HG03469 (cell line): ENCODE data around the gene DNAL4.

ENCODE experiments used
- ATAC-seq: cut with Tn5 transposase; IDR thresholded peaks from one replicate; pipeline ENCODE4 v1.9.1; 2021; ENCODE audit warnings: mild to moderate bottlenecking, moderate library complexity, moderate number of reproducible peaks; ENCODE audit not compliant: unreplicated experiment

The DNAL4 gene

GRCh38 chr22:38793721-38794466 lies at the start of gene DNAL4:
TSS of gene DNAL4 (minus strand) at chr22:38794143. CDS start at chr22:38782731, 11,412 bp downstream.
- peak; percentile 89 for ATAC-seq

- no peak for ATAC-seq
These were observed 49.3 kb upstream of the DNAL4 start for GRCh38 chr22:38843201-38843656.

- no peak for ATAC-seq
These were observed 48.7 kb upstream of the DNAL4 start for GRCh38 chr22:38842512-38843200.

GRCh38 chr22:38841635-38842034 lies 47.7 kb upstream of the DNAL4 start:
- ATAC-seq = no peak

GRCh38 chr22:38841211-38841610 lies 47.3 kb upstream of the DNAL4 start:
- no peak for ATAC-seq

GRCh38 chr22:38840129-38840528 lies 46.2 kb upstream of the DNAL4 start:
- no peak for ATAC-seq

- no peak for ATAC-seq
These were observed 45.7 kb upstream of the DNAL4 start for GRCh38 chr22:38839686-38840085.

- no peak for ATAC-seq
These were observed 43.5 kb upstream of the DNAL4 start for GRCh38 chr22:38837414-38837928.

GRCh38 chr22:38835888-38836301 lies 42.0 kb upstream of the DNAL4 start:
- ATAC-seq = no peak

- ATAC-seq = no peak
These were observed 41.0 kb upstream of the DNAL4 start for GRCh38 chr22:38834991-38835390.

GRCh38 chr22:38834215-38834953 lies 40.4 kb upstream of the DNAL4 start:
- no peak for ATAC-seq

- no peak for ATAC-seq
These were observed 39.1 kb upstream of the DNAL4 start for GRCh38 chr22:38833061-38833460.

- ATAC-seq = no peak
These were observed 38.3 kb upstream of the DNAL4 start for GRCh38 chr22:38832005-38832978.

- no peak for ATAC-seq
These were observed 37.4 kb upstream of the DNAL4 start for GRCh38 chr22:38831166-38831945.

GRCh38 chr22:38830845-38831108 lies 36.8 kb upstream of the DNAL4 start:
- ATAC-seq = no peak

- no peak for ATAC-seq
These were observed 36.3 kb upstream of the DNAL4 start for GRCh38 chr22:38830026-38830844.

GRCh38 chr22:38829485-38829884 lies 35.5 kb upstream of the DNAL4 start:
- no peak for ATAC-seq

- no peak for ATAC-seq
These were observed 34.8 kb upstream of the DNAL4 start for GRCh38 chr22:38828616-38829205.
